Fibroblast of lung (primary cell): ENCODE data around the gene HEATR9.

ENCODE experiments used
- EZH2 ChIP-seq: IDR thresholded peaks from 2 replicates; pipeline ENCODE4 v1.5.1; 2012; ENCODE audit warnings: low read length, control low read depth, mild to moderate bottlenecking; ENCODE audit errors: missing control alignments
- TF ChIP-seq, protein P1 (sequence below), 2 donors: IDR thresholded peaks in 1 of 2; conservative IDR thresholded peaks in 1 of 2; 1 replicate in 1 of 2; 2 replicates in 1 of 2; pipeline ENCODE4 v1.5.1; 2011 to 2012; ENCODE audit warnings: low read length in 2 of 2, control low read depth in 1 of 2, inconsistent platforms in 1 of 2, low read depth in 1 of 2, mild to moderate bottlenecking in 1 of 2

DNA sequence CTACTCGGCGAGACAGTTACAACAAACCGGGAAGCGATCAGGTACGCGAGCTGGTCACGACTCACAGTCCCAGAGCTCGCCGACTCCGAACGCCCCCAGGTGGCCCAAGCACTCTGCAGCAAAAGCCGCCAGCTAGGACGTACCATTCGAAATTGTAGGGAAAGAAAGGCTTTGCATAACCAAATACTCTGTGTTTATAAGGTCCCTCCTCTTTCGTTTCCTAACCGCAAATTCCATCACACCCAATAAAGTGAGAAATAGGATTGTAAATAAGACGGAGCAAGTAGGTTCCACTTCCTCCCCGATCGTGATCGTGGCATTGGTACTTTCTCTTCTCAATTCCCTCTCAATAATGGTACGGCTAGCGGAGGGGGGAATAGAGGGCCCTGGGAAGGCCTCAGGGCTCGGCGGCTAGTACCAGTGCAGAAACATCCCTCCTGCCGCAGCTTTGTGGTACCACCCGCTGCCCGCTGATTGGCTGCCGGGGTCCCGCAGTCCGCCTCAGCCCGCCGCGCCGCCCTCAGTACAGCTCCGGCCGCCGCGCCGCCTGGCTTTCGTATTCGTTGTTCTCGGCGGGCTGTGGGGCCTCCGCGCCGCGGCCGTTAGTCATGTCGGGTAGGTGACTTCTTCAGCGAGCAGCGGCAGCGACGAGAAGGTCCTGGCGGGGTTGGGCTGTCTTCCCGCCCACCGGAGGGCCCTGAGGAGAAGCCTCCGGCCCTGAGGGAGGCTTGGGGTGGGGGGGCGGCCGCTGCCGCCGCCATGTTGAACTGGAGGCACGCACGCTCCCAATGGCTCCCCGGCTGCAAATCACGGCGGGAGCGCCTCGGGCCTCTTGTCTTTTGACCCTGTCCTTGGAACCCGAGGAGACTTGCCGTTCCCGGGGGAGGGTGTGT lies 59.5 kb downstream of the HEATR9 start, which contains the start of gene TAF15:
- TF ChIP-seq, protein P1, sequence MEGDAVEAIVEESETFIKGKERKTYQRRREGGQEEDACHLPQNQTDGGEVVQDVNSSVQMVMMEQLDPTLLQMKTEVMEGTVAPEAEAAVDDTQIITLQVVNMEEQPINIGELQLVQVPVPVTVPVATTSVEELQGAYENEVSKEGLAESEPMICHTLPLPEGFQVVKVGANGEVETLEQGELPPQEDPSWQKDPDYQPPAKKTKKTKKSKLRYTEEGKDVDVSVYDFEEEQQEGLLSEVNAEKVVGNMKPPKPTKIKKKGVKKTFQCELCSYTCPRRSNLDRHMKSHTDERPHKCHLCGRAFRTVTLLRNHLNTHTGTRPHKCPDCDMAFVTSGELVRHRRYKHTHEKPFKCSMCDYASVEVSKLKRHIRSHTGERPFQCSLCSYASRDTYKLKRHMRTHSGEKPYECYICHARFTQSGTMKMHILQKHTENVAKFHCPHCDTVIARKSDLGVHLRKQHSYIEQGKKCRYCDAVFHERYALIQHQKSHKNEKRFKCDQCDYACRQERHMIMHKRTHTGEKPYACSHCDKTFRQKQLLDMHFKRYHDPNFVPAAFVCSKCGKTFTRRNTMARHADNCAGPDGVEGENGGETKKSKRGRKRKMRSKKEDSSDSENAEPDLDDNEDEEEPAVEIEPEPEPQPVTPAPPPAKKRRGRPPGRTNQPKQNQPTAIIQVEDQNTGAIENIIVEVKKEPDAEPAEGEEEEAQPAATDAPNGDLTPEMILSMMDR (conservative IDR thresholded peaks at IDR 0.05 in 1 of 2, IDR thresholded peaks at IDR 0.05 in 1 of 2; ENCODE audit: low read depth in 1 of 2, low read length in 2 of 2): peak; percentile 71 to 88
- no peak for TF ChIP-seq EZH2
